PC-3 (cell line): ENCODE measurements around the gene PROCA1. TPM values are rescaled to one million over a fixed set of nuclear protein-coding genes. Genes with fewer than 3 reads are reported as not detected.
"Not testable (repeated sequence)": the region's sequence is repeated elsewhere in the genome, so short reads cannot be mapped to it uniquely, and the experiment has no call there.

Source experiments
- ATAC-seq: fragments of 200-7000 bp; cut with Tn5 transposase; 2 replicates; pipeline ENCODE4 v1.9.1; 2020; ENCODE audit warnings: mild to moderate bottlenecking, moderate library complexity
- BruUV-seq: library from RNA; stranded (reverse); fragments of 400-500 nt; replicated peaks from 2 replicates; lab custom pipeline; 2021; lab: Mats Ljungman, UMichigan
- CTCF ChIA-PET: fragments of 300-600 bp; sonication (Branson Sonifier 250); formaldehyde crosslinking; loops from one replicate; lab custom pipeline; 2022; ENCODE audit warnings: antibody characterized with exemption; lab: Charles Lee
- POLR2A ChIA-PET: fragments of 300-600 bp; sonication (Branson Sonifier 250); formaldehyde crosslinking; loops from one replicate; lab custom pipeline; 2022; ENCODE audit warnings: antibody characterized with exemption; ENCODE audit not compliant: unreplicated experiment; lab: Charles Lee
- DNase-seq: peaks from one replicate; pipeline ENCODE4 v3.0.0-alpha.2; 2015
- H2AFZ ChIP-seq: fragments of 300-600 bp; sonication (generic); 2 replicates; pipeline ENCODE4 v1.6.0; 2016; ENCODE audit warnings: antibody characterized with exemption, low read length
- H3F3A ChIP-seq: fragments of 300-600 bp; sonication (generic); one replicate; pipeline ENCODE4 v1.6.0; 2017; ENCODE audit warnings: antibody characterized with exemption, low read length, control low read depth, mild to moderate bottlenecking; ENCODE audit not compliant: unreplicated experiment
- H3K27ac ChIP-seq: fragments of 300-600 bp; sonication (generic); 2 replicates; pipeline ENCODE4 v1.5.1; 2016; ENCODE audit warnings: mild to moderate bottlenecking, low read length
- H3K27me3 ChIP-seq: fragments of 300-600 bp; sonication (generic); 2 replicates; pipeline ENCODE4 v1.6.1; 2016; ENCODE audit warnings: low read length, mixed read lengths
- H3K36me3 ChIP-seq: fragments of 300-600 bp; sonication (generic); 2 replicates; pipeline ENCODE4 v1.6.1; 2016; ENCODE audit warnings: low read depth, mixed run types, low read length, mixed read lengths
- H3K4me1 ChIP-seq: fragments of 300-600 bp; sonication (generic); 2 replicates; pipeline ENCODE4 v1.5.1; 2016; ENCODE audit warnings: low read length; ENCODE audit not compliant: insufficient read depth
- H3K4me2 ChIP-seq: fragments of 300-600 bp; sonication (generic); 2 replicates; pipeline ENCODE4 v1.6.0; 2016; ENCODE audit warnings: low read length
- H3K4me3 ChIP-seq: fragments of 300-600 bp; sonication (generic); 2 replicates; pipeline ENCODE4 v1.5.1; 2016; ENCODE audit warnings: mild to moderate bottlenecking, low read length, mixed read lengths
- H3K79me2 ChIP-seq: fragments of 300-600 bp; sonication (generic); 2 replicates; pipeline ENCODE4 v1.6.1; 2017; ENCODE audit warnings: low read length, mixed read lengths
- H3K9ac ChIP-seq: fragments of 300-600 bp; sonication (generic); 2 replicates; pipeline ENCODE4 v1.6.0; 2016; ENCODE audit warnings: mild to moderate bottlenecking, low read length
- H3K9me2 ChIP-seq: fragments of 300-600 bp; sonication (generic); replicated peaks from 2 replicates; pipeline ENCODE4 v1.6.1; 2016; ENCODE audit warnings: mixed run types, low read length, mixed read lengths
- H3K9me3 ChIP-seq: fragments of 300-600 bp; sonication (generic); 2 replicates; pipeline ENCODE4 v1.6.1; 2016; ENCODE audit warnings: low read length, mixed read lengths
- H4K20me1 ChIP-seq: fragments of 300-600 bp; sonication (generic); 2 replicates; pipeline ENCODE4 v1.6.1; 2016; ENCODE audit warnings: low read length, mixed read lengths
- EZH2 ChIP-seq: fragments of 300-600 bp; sonication (generic); IDR thresholded peaks from one replicate; pipeline ENCODE4 v1.6.1; 2017; ENCODE audit warnings: antibody characterized with exemption, mild to moderate bottlenecking, low read length; ENCODE audit not compliant: unreplicated experiment
- EZH2phosphoT487 ChIP-seq: fragments of 300-600 bp; sonication (generic); IDR thresholded peaks from 2 replicates; pipeline ENCODE4 v1.6.1; 2018; ENCODE audit warnings: mild to moderate bottlenecking, antibody characterized with exemption, low read length, borderline replicate concordance
- intact Hi-C: fragments of 100-400 bp; cut with micrococcal nuclease; formaldehyde crosslinking; loops from 2 replicates; pipeline ENCODE4 v1.9.0; 2023
- total RNA-seq: library from RNA; depleted of rRNA; stranded (reverse); fragments of >200 nt; gene quantifications from 2 replicates; pipeline ENCODE4 v1.2.3, GENCODE V29; 2014
- TF ChIP-seq, protein P1 (sequence below): fragments of 300-600 bp; sonication (generic); conservative IDR thresholded peaks from 2 replicates; pipeline ENCODE4 v1.5.1; 2017; ENCODE audit warnings: antibody characterized with exemption, low read depth, mild to moderate bottlenecking, low read length

Gene PROCA1
- total RNA-seq, 1 experiment from 2014 or later, result 1.9 TPM

DNA sequence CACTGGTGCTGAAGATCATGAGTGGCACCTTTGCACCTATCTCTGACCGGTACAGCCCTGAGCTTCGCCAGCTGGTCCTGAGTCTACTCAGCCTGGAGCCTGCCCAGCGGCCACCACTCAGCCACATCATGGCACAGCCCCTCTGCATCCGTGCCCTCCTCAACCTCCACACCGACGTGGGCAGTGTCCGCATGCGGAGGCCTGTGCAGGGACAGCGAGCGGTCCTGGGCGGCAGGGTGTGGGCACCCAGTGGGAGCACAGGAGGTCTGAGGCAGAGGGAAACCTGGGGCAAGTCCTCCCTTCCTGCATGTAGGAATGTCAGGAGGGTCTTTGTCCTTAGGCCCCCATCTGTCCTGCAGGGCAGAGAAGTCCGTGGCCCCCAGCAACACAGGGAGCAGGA lies 25.6 kb upstream of the PROCA1 start:
- intact Hi-C loops, result no loop called here
- no peaks in the 10 kb centered on the region for H4K20me1 ChIP-seq
- POLR2A ChIA-PET, result no interaction called here
- no peaks in the 10 kb centered on the region for H3K36me3 ChIP-seq
- no peak overlapping the region for H3K4me2 ChIP-seq
- no peaks in the 10 kb centered on the region for H3K27me3 ChIP-seq
- BruUV-seq, result no TSS peak
- DNase-seq, result no peak
- no peaks in the 10 kb centered on the region for H3K79me2 ChIP-seq
- no peaks in the 10 kb centered on the region for H3K9me2 ChIP-seq
- no peaks in the 10 kb centered on the region for H3F3A ChIP-seq
- H3K27ac ChIP-seq, result no peak overlapping the region
- no peak overlapping the region for H2AFZ ChIP-seq
- CTCF ChIA-PET, result no interaction called here
- ATAC-seq, result no peak
- H3K4me1 ChIP-seq, result peaks cover 9% of the 10 kb centered on the region; the same call in 1 of the 2 replicates
- H3K4me3 ChIP-seq, result no peak overlapping the region
- H3K9me3 ChIP-seq, result no peaks in the 10 kb centered on the region
- H3K9ac ChIP-seq, result no peak overlapping the region
- TF ChIP-seq, protein P1, sequence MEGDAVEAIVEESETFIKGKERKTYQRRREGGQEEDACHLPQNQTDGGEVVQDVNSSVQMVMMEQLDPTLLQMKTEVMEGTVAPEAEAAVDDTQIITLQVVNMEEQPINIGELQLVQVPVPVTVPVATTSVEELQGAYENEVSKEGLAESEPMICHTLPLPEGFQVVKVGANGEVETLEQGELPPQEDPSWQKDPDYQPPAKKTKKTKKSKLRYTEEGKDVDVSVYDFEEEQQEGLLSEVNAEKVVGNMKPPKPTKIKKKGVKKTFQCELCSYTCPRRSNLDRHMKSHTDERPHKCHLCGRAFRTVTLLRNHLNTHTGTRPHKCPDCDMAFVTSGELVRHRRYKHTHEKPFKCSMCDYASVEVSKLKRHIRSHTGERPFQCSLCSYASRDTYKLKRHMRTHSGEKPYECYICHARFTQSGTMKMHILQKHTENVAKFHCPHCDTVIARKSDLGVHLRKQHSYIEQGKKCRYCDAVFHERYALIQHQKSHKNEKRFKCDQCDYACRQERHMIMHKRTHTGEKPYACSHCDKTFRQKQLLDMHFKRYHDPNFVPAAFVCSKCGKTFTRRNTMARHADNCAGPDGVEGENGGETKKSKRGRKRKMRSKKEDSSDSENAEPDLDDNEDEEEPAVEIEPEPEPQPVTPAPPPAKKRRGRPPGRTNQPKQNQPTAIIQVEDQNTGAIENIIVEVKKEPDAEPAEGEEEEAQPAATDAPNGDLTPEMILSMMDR, result no peak
- no peak for TF ChIP-seq EZH2
- no peak for TF ChIP-seq EZH2phosphoT487

DNA sequence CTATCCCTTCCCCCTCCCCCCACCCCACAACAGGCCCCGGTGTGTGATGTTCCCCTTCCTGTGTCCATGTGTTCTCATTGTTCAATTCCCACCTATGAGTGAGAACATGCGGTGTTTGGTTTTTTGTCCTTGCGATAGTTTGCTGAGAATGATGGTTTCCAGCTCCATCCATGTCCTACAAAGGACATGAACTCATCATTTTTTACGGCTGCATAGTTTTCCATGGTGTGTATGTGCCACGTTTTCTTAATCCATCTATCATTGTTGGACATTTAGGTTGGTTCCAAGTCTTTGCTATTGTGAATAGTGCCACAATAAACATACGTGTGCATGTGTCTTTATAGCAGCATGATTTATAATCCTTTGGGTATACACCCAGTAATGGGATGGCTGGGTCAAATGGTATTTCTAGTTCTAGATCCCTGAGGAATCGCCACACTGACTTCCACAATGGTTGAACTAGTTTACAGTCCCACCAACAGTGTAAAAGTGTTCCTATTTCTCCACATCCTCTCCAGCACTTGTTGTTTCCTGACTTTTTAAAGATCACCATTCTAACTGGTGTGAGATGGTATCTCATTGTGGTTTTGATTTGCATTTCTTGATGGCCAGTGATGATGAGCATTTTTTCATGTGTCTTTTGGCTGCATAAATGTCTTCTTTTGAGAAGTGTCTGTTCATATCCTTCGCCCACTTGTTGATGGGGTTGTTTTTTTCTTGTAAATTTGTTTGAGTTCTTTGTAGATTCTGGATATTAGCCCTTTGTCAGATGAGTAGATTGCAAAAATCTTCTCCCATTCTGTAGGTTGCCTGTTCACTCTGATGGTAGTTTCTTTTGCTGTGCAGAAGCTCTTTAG lies 24.5 kb upstream of the PROCA1 start:
- H3K4me2 ChIP-seq, H3K9me3 ChIP-seq, BruUV-seq, H3K79me2 ChIP-seq, H3K27ac ChIP-seq, H3K9ac ChIP-seq, H4K20me1 ChIP-seq, POLR2A ChIA-PET, H3F3A ChIP-seq, H3K9me2 ChIP-seq, DNase-seq, H3K4me1 ChIP-seq, H3K4me3 ChIP-seq, ATAC-seq, H3K27me3 ChIP-seq, H3K36me3 ChIP-seq, H2AFZ ChIP-seq, intact Hi-C loops: not testable (repeated sequence)
- CTCF ChIA-PET, result interaction anchor here (1.5 kb wide), 1 partner anchor 9 kb away, joined by 5 read pairs; the partner anchor contains the start of gene TLCD1

DNA sequence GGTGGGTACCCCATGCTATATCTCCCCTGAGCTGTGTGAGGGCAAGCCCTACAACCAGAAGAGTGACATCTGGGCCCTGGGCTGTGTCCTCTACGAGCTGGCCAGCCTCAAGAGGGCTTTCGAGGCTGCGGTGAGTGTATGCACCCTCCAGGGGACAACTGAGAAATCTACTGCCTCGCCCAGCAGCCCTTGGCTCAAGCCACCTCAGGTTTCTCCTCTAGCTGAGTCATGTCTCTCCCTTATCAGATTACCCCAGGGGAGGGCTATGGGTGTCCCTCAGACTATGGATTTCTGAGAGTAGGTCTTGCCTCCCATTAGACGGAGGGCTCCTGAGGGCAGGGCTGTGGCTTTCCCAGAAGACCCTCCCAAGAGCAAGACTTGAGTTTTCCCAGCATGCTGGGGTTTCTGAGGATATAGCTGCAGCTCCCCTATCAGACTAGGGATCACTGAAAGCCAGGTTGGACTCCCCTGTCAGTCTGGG lies 23.6 kb upstream of the PROCA1 start:
- Histone ChIP-seq H3K4me1 (peaks cover 9% of the 10 kb centered on the region; the same call in 1 of the 2 replicates), H3K9me3 (no peaks in the 10 kb centered on the region), H2AFZ (no peak overlapping the region), H3K79me2 (no peaks in the 10 kb centered on the region), H4K20me1 (no peaks in the 10 kb centered on the region), H3K27ac (peak overlapping the region; percentile 32; the same call in 1 of the 2 replicates), H3K9me2 (no peaks in the 10 kb centered on the region), H3F3A (no peaks in the 10 kb centered on the region), H3K36me3 (no peaks in the 10 kb centered on the region), H3K4me3 (no peak overlapping the region), H3K4me2 (peak overlapping the region; percentile 46), H3K9ac (no peak overlapping the region), H3K27me3 (no peaks in the 10 kb centered on the region)
- ChIA-PET CTCF (interaction anchor here (1.5 kb wide), 1 partner anchor 9 kb away, joined by 5 read pairs; the partner anchor contains the start of gene TLCD1), POLR2A (interaction anchor here (0.5 kb wide), 1 partner anchor 24 kb away, joined by 6 read pairs; the partner anchor contains the start of gene PROCA1)
- intact Hi-C loops, result no loop called here
- no TSS peak for BruUV-seq
- TF ChIP-seq EZH2phosphoT487 (no peak), EZH2 (no peak)
- TF ChIP-seq, protein P1, result no peak
- ATAC-seq (peak; percentile 88), DNase-seq (peak; percentile 57)
